HG03521 (cell line): ENCODE measurements around the gene RMDN3.

Source experiments
- ATAC-seq: cut with Tn5 transposase; IDR thresholded peaks from one replicate; pipeline ENCODE4 v1.9.1; 2021; ENCODE audit warnings: mild to moderate bottlenecking, moderate library complexity; ENCODE audit not compliant: unreplicated experiment

RMDN3 gene

GRCh38 chr15:40750885-40751284 is 4.2 kb downstream of the RMDN3 start:
- ATAC-seq = no peak

- no peak for ATAC-seq
Observed at GRCh38 chr15:40749151-40749630, 5.9 kb downstream of the RMDN3 start.

- ATAC-seq = no peak
Observed at GRCh38 chr15:40747685-40748631, 7.1 kb downstream of the RMDN3 start.

GRCh38 chr15:40746916-40747418 is 8.1 kb downstream of the RMDN3 start:
- ATAC-seq = no peak

GRCh38 chr15:40744815-40745152 is 10.3 kb downstream of the RMDN3 start:
- ATAC-seq = no peak

- no peak for ATAC-seq
Observed at GRCh38 chr15:40743921-40744814, 10.9 kb downstream of the RMDN3 start.

DNA sequence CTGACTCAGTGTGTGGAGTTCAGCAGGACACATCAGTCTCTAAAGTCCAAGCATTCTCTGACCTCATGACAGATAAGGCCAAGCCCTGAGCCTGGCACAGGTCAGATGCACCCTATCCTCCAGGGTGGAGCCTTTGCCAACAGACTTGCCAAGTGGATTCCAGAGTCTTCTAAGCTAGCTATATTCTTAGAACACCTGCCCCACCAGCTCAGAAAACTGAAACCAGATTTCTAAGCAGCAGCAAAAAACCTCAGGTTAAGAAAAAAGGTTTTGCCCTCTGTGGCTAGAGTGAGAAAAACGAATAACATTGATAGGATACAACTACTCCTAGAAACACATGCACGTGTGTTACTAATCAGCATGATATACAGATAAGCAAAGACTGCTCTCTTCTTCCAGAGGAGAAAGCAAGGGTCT is 11.6 kb downstream of the RMDN3 start:
- no peak for ATAC-seq

DNA sequence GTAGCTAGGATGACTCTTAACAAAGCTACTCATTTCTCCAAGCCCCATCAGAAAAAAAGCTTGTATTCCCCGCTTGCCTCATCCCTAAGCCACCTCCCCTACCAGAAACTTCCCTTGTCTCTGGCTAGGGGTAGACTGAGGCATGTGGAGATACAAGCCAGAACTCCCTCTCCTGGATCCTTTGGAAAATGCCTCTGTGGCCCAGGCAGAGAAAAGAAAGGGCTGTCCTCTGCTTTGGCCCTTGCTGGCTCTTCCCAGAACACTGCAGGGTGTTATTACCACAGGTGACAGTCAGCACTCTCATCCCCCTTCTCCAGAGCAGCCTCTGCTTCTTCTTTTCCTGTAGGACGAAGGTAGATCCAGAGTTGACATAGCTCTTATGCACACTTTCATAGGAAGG is 15.2 kb downstream of the RMDN3 start:
- ATAC-seq = no peak

DNA sequence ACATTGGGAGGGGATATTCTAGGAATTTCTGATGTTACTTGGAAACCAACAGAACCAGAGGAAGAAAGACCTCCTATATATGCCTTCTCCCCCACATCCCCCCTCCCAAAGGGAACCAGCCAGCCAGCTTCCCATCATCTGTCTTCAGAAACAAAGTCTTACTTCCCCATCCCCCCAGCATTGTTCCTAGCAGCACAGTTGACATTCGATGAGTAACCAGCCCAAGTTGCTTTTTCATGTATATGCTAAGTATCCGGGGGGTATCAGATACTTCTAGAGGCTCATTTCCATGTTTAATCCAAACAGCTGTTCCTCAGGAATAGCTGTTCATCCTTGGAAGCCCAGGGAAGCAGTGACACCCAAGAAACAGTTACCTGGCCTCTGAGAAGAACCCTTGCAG is 16.0 kb downstream of the RMDN3 start:
- ATAC-seq = no peak

- ATAC-seq = no peak
Observed at GRCh38 chr15:40737048-40737447, 18.0 kb downstream of the RMDN3 start.

- no peak for ATAC-seq
Observed at GRCh38 chr15:40736575-40736974, 18.5 kb downstream of the RMDN3 start.

- ATAC-seq = no peak
Observed at GRCh38 chr15:40731034-40731433, 24.0 kb downstream of the RMDN3 start.

DNA sequence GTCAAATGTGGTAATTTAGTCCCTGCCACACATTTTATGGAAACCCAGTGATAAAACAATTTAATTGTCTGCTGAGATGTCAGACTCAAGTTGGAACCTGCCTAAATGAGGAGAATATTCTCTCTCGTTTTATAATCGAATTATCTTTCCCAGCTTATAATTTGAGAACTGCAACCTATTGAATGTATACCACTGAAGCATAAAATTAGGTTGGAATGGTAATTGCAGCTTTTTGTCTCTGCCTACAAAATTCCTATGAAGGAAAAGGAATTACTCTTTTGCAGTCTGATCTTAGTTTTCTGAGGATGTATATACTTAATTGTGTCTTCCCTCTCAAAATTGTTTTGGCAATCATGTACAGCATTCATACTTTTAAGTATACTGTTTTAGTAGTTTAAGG is 31.1 kb downstream of the RMDN3 start:
- no peak for ATAC-seq

- ATAC-seq = no peak
Observed at GRCh38 chr15:40722934-40723333, 32.1 kb downstream of the RMDN3 start.

- no peak for ATAC-seq
Observed at GRCh38 chr15:40722354-40722753, 32.7 kb downstream of the RMDN3 start.

GRCh38 chr15:40721701-40722100 is 33.4 kb downstream of the RMDN3 start:
- ATAC-seq = no peak

DNA sequence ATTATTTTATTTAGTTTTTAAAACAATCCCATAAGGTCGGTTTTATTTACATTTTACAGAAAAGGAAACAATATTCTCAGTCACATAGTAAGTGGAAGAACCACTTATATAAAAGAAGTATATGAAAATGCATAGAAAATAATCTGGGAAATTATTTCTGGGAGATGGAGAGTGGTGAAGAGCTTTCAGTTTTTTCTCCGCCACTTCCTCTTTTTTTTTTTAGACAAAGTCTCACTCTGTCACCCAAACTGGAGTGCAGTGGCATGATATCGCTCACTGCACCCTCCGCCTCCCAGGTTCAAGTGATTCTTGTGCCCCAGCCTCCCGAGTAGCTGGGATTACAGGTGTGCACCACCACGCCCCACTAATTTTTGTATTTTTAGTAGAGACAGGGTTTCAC is 38.9 kb downstream of the RMDN3 start:
- ATAC-seq = no peak

- no peak for ATAC-seq
Observed at GRCh38 chr15:40714144-40714543, 40.9 kb downstream of the RMDN3 start.

GRCh38 chr15:40706121-40706520 is 48.9 kb downstream of the RMDN3 start:
- no peak for ATAC-seq

DNA sequence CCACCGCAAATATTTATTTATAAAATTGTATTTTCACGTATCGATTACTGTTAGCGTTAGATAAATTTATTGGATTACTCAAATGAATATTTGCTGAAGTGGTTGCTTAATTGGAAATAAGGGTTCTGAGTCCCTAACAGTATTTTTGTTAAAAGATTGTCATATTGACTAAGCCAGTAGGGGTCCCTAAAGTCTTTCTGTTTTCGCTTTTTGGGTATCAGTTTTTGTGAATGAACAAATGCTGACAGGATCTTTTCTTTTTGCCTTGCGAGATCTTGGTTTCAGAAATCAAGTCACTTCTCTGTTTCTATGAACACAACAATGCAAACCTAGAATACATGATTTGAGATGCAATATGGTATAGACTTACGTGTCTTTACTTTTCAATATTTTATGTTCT is 53.0 kb downstream of the RMDN3 start:
- ATAC-seq = no peak

DNA sequence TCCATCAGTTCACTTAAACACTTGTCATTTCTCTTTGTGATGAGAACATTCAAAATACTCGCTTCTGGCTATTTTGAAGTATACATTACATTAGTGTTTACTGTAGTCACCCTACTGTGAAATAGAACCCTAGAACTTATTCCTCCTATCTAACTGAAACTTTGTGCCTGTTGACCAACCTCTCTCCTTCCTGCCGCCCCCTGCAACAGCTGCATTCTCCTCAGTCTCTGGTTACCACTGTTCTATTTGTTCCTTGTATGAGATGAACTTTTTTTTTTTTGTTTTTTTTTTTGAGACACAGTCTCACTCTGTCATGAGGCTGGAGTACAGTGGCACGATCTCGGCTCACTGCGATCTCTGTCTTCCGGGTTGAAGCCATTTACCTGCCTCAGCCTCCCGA is 57.1 kb downstream of the RMDN3 start:
- ATAC-seq = no peak

- no peak for ATAC-seq
Observed at GRCh38 chr15:40696228-40696627, 58.8 kb downstream of the RMDN3 start.
